MM.1S (cell line): ENCODE data around the gene TFDP1.

Experiments
- EZH2 ChIP-seq: fragments of 300-600 bp; sonication (generic); optimal IDR thresholded peaks from 2 replicates; pipeline ENCODE3; 2017; ENCODE audit warnings: low read depth, mild to moderate bottlenecking, antibody characterized with exemption, low read length, mixed read lengths
- EZH2phosphoT487 ChIP-seq: fragments of 300-600 bp; sonication (generic); IDR thresholded peaks from 2 replicates; pipeline ENCODE4 v1.6.1; 2018; ENCODE audit warnings: antibody characterized with exemption, low read length
- TF ChIP-seq, protein P1 (sequence below): fragments of 300-600 bp; sonication (generic); IDR thresholded peaks from 2 replicates; pipeline ENCODE4 v1.5.1; 2016; ENCODE audit warnings: antibody characterized with exemption, low read length, mixed read lengths

- TF ChIP-seq, protein P1, sequence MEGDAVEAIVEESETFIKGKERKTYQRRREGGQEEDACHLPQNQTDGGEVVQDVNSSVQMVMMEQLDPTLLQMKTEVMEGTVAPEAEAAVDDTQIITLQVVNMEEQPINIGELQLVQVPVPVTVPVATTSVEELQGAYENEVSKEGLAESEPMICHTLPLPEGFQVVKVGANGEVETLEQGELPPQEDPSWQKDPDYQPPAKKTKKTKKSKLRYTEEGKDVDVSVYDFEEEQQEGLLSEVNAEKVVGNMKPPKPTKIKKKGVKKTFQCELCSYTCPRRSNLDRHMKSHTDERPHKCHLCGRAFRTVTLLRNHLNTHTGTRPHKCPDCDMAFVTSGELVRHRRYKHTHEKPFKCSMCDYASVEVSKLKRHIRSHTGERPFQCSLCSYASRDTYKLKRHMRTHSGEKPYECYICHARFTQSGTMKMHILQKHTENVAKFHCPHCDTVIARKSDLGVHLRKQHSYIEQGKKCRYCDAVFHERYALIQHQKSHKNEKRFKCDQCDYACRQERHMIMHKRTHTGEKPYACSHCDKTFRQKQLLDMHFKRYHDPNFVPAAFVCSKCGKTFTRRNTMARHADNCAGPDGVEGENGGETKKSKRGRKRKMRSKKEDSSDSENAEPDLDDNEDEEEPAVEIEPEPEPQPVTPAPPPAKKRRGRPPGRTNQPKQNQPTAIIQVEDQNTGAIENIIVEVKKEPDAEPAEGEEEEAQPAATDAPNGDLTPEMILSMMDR, result no peak
- TF ChIP-seq EZH2phosphoT487, result no peak
- TF ChIP-seq EZH2, result no peak
Observed at GRCh38 chr13:113671066-113672001, 86.8 kb downstream of the TFDP1 start.
